HepG2 (cell line): Measurements from ENCODE around the gene PRM2. TPM values are rescaled to one million over a fixed set of nuclear protein-coding genes. Genes with fewer than 3 reads are reported as not detected.

ENCODE experiments used
- ELF4 ChIP-seq: sonication (generic); formaldehyde crosslinking; IDR thresholded peaks from 2 replicates; pipeline ENCODE4 v1.5.0; 2020; ENCODE audit warnings: missing genetic modification reagents, mild to moderate bottlenecking, moderate library complexity, borderline replicate concordance
- GTF3A ChIP-seq: sonication (generic); formaldehyde crosslinking; conservative IDR thresholded peaks from 2 replicates; pipeline ENCODE4 v1.4.0; 2020; ENCODE audit warnings: mild to moderate bottlenecking, missing genetic modification reagents
- HHEX ChIP-seq: IDR thresholded peaks from 2 replicates; pipeline ENCODE4 v1.6.1; 2016; ENCODE audit warnings: control low read depth
- HOXD1 ChIP-seq: sonication (generic); formaldehyde crosslinking; IDR thresholded peaks from 2 replicates; pipeline ENCODE4 v1.5.0; 2020; ENCODE audit warnings: missing genetic modification reagents
- KDM5B ChIP-seq: sonication (generic); formaldehyde crosslinking; IDR thresholded peaks from 2 replicates; pipeline ENCODE4 v1.4.0; 2020; ENCODE audit warnings: missing genetic modification reagents, mild to moderate bottlenecking, borderline replicate concordance
- MEF2D ChIP-seq: sonication (generic); formaldehyde crosslinking; IDR thresholded peaks from 2 replicates; pipeline ENCODE4 v1.5.1; 2020; ENCODE audit warnings: mild to moderate bottlenecking, missing genetic modification reagents
- SAFB2 ChIP-seq: sonication (generic); formaldehyde crosslinking; IDR thresholded peaks from 2 replicates; pipeline ENCODE4 v1.5.1; 2020; ENCODE audit warnings: missing genetic modification reagents, low read depth, mild to moderate bottlenecking, borderline replicate concordance
- ZBTB38 ChIP-seq: sonication (generic); formaldehyde crosslinking; IDR thresholded peaks from 2 replicates; pipeline ENCODE4 v1.5.1; 2020; ENCODE audit warnings: mild to moderate bottlenecking, missing genetic modification reagents
- ZNF350 ChIP-seq: sonication (generic); formaldehyde crosslinking; IDR thresholded peaks from 2 replicates; pipeline ENCODE4 v1.4.0; 2020; ENCODE audit warnings: mild to moderate bottlenecking, low read depth, missing genetic modification reagents, borderline replicate concordance
- polyA plus RNA-seq, 8 experiments: library from polyadenylated mRNA; depleted of rRNA in 3 of 8; stranded (reverse) in 7 of 8; unstranded in 1 of 8; fragments of >200 nt; fragmentation: Illumina TruSeq in 4 of 8; extraction: Trizol in 4 of 8; gene quantifications; 2 replicates each; pipeline versions ENCODE4 v1.2.1 to v1.2.3, GENCODE V29; 2011 to 2016; ENCODE audit warnings: low read depth in 4 of 8, missing spikeins in 1 of 8, mixed read lengths in 1 of 8; ENCODE audit not compliant: insufficient read depth in 1 of 8
- total RNA-seq, 5 experiments: library from RNA; depleted of rRNA; stranded (reverse); fragments of >200 nt; fragmentation: Illumina TruSeq; extraction: Trizol; gene quantifications; 2 replicates each; pipeline ENCODE4 v1.2.3, GENCODE V29; 2016; ENCODE audit warnings: low read depth in 1 of 5
- TF ChIP-seq, protein P1 (sequence below): sonication (generic); formaldehyde crosslinking; IDR thresholded peaks from one replicate; pipeline ENCODE4 v1.5.1; 2020; ENCODE audit warnings: mild to moderate bottlenecking, missing genetic modification reagents; ENCODE audit errors: not compliant biosample characterization
- TF ChIP-seq, protein P2 (sequence below): sonication (generic); formaldehyde crosslinking; IDR thresholded peaks from 2 replicates; pipeline ENCODE4 v1.4.0; 2020; ENCODE audit warnings: mild to moderate bottlenecking, missing genetic modification reagents
- TF ChIP-seq, protein P3 (sequence below): sonication (generic); formaldehyde crosslinking; IDR thresholded peaks from 2 replicates; pipeline ENCODE4 v1.4.0; 2020; ENCODE audit warnings: mild to moderate bottlenecking, missing genetic modification reagents
- TF ChIP-seq, protein P4 (sequence below): IDR thresholded peaks from 2 replicates; pipeline ENCODE4 v1.6.1; 2016

The PRM2 gene
- total and polyA plus RNA-seq, 2 of the 13 experiments (the other 11 are each of a cell fraction or from before 2014, with no cell fraction given) = 0.54 TPM; not detected in 1

DNA sequence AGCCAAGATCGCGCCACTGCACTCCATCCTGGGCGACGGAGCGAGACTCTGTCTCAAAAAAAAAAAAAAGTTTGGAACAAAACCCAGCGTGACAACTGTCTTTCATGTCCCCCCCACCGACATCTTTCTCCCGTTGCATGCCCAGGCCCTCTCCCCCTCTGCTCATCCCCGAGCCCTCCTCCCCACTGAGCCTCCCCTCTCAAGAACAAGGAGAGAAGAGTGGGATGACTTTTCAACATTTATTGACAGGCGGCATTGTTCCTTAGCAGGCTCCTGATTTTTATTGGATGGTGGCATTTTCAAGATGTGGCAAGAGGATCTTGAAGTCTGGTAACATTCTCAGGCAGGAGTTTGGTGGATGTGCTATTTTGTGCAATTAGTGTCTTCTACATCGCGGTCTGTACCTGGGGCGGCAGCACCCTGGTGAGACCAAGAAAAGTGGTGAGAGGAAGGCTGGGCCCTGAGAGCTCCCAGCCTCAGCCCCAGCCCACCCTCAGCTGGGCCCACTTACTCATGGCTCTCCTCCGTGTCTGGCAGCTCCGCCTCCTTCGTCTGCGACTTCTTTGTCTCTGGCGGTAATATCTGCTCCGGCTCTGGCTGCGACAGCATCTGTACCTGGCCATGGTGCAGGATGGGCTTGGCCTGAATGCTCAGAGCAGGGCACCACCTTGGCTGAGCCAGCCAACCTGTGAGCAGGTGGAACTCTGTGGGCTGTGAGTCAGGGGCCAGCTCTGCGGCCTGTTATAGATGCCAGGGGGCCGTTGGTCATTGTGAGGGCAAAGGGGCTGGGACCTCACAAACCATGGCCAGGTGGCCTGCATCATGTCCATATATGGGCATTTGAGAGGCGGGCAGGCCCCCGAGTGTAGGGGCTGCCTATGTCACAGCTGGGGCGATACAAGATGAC lies 4.6 kb upstream of the PRM2 start, which contains the start of gene PRM1 (continued):
- TF ChIP-seq, protein P1, sequence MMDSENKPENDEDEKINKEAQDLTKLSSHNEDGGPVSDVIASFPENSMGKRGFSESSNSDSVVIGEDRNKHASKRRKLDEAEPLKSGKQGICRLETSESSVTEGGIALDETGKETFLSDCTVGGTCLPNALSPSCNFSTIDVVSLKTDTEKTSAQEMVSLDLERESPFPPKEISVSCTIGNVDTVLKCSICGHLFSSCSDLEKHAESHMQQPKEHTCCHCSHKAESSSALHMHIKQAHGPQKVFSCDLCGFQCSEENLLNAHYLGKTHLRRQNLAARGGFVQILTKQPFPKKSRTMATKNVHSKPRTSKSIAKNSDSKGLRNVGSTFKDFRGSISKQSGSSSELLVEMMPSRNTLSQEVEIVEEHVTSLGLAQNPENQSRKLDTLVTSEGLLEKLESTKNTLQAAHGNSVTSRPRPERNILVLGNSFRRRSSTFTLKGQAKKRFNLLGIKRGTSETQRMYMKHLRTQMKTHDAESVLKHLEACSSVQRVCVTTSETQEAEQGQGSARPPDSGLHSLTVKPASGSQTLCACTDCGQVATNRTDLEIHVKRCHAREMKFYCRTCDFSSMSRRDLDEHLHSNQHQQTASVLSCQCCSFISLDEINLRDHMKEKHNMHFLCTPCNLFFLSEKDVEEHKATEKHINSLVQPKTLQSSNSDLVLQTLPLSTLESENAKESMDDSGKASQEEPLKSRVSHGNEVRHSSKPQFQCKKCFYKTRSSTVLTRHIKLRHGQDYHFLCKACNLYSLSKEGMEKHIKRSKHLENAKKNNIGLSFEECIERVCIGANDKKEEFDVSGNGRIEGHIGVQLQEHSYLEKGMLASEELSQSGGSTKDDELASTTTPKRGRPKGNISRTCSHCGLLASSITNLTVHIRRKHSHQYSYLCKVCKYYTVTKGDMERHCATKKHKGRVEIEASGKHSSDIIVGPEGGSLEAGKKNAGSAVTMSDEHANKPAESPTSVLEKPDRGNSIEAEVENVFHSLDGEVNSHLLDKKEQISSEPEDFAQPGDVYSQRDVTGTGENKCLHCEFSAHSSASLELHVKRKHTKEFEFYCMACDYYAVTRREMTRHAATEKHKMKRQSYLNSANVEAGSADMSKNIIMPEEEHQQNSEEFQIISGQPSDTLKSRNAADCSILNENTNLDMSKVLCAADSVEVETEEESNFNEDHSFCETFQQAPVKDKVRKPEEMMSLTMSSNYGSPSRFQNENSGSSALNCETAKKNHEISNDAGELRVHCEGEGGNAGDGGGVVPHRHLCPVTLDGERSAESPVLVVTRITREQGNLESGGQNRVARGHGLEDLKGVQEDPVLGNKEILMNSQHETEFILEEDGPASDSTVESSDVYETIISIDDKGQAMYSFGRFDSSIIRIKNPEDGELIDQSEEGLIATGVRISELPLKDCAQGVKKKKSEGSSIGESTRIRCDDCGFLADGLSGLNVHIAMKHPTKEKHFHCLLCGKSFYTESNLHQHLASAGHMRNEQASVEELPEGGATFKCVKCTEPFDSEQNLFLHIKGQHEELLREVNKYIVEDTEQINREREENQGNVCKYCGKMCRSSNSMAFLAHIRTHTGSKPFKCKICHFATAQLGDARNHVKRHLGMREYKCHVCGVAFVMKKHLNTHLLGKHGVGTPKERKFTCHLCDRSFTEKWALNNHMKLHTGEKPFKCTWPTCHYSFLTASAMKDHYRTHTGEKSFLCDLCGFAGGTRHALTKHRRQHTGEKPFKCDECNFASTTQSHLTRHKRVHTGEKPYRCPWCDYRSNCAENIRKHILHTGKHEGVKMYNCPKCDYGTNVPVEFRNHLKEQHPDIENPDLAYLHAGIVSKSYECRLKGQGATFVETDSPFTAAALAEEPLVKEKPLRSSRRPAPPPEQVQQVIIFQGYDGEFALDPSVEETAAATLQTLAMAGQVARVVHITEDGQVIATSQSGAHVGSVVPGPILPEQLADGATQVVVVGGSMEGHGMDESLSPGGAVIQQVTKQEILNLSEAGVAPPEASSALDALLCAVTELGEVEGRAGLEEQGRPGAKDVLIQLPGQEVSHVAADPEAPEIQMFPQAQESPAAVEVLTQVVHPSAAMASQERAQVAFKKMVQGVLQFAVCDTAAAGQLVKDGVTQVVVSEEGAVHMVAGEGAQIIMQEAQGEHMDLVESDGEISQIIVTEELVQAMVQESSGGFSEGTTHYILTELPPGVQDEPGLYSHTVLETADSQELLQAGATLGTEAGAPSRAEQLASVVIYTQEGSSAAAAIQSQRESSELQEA (CRISPR knock-in tag) = peak; percentile 72
- TF ChIP-seq ELF4 = no peak
- no peak for TF ChIP-seq SAFB2
- TF ChIP-seq HOXD1 (CRISPR knock-in tag) = no peak
- TF ChIP-seq, protein P2, sequence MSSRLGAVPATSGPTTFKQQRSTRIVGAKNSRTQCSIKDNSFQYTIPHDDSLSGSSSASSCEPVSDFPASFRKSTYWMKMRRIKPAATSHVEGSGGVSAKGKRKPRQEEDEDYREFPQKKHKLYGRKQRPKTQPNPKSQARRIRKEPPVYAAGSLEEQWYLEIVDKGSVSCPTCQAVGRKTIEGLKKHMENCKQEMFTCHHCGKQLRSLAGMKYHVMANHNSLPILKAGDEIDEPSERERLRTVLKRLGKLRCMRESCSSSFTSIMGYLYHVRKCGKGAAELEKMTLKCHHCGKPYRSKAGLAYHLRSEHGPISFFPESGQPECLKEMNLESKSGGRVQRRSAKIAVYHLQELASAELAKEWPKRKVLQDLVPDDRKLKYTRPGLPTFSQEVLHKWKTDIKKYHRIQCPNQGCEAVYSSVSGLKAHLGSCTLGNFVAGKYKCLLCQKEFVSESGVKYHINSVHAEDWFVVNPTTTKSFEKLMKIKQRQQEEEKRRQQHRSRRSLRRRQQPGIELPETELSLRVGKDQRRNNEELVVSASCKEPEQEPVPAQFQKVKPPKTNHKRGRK = no peak
- TF ChIP-seq MEF2D = 0 out of 2 replicates have a peak, but pooled peaks have one; percentile 57
- TF ChIP-seq, protein P3, sequence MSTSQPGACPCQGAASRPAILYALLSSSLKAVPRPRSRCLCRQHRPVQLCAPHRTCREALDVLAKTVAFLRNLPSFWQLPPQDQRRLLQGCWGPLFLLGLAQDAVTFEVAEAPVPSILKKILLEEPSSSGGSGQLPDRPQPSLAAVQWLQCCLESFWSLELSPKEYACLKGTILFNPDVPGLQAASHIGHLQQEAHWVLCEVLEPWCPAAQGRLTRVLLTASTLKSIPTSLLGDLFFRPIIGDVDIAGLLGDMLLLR (CRISPR knock-in tag) = peak; percentile 54; the same call in 1 of the 2 replicates
- 0 out of 2 replicates have a peak, but pooled peaks have one; percentile 7 for TF ChIP-seq HHEX (CRISPR knock-in tag)
- TF ChIP-seq ZBTB38 (CRISPR knock-in tag) = peak; percentile 42
- peak; percentile 56; the same call in 1 of the 2 replicates for TF ChIP-seq KDM5B (CRISPR knock-in tag)
- TF ChIP-seq GTF3A (CRISPR knock-in tag) = 0 out of 2 replicates have a peak, but pooled peaks have one; percentile 47
- TF ChIP-seq, protein P4, sequence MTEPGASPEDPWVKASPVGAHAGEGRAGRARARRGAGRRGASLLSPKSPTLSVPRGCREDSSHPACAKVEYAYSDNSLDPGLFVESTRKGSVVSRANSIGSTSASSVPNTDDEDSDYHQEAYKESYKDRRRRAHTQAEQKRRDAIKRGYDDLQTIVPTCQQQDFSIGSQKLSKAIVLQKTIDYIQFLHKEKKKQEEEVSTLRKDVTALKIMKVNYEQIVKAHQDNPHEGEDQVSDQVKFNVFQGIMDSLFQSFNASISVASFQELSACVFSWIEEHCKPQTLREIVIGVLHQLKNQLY = no peak
- peak; percentile 23; the same call in 1 of the 2 replicates for TF ChIP-seq ZNF350 (CRISPR knock-in tag)
